Glomerular visceral epithelial cell (primary cell): ENCODE results near the gene POLR2F.

Source experiments
- DNase-seq: peaks from one replicate; pipeline ENCODE4 v3.0.0-alpha.2; 2016; ENCODE audit errors: extremely low spot score

The POLR2F gene

DNA sequence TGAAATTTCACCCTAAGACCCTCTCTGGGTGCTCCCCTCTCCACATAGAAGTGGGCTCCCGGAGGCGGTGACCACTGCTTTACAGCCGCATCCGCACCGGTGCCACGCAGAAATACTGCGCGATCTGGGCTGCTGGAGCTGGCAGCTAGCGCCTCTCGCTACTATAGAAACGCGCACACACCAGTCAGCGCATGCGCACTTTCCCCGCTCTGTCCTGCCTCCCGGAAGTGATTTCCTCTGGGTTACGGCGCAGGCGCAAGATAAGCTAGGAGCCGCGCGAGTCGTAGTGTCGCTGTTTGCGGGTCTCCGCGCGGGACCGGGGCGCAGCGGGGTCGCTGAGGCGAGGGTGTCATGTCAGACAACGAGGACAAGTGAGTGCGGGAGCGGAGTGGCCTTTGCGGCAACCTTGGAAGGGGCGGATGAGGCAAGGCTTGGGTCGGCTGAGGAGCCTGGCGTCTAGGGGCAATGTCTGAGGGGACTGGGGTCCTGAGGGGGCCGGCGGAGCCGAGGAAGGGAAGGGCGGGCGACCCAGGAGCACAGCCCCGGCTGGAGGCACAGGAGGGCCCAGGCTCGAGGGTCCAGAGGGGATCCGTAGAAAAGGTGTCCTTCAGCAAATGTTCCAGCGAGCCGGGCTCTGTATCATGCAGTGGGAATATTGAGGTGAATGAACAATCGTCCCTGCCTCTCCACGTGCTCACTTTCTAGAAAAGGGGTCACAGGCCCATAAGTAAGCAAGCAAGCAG is at the start of gene POLR2F, which contains the start of gene C22orf23:
POLR2F (plus strand) TSS at position 263 of the 743 bp plus-strand sequence; CDS start at position 352, 89 bp downstream.
C22orf23 (minus strand) TSS at position 165 of the 743 bp plus-strand sequence. CDS start 452 bp downstream, outside the sequence.
- peak; percentile 93 for DNase-seq

DNA sequence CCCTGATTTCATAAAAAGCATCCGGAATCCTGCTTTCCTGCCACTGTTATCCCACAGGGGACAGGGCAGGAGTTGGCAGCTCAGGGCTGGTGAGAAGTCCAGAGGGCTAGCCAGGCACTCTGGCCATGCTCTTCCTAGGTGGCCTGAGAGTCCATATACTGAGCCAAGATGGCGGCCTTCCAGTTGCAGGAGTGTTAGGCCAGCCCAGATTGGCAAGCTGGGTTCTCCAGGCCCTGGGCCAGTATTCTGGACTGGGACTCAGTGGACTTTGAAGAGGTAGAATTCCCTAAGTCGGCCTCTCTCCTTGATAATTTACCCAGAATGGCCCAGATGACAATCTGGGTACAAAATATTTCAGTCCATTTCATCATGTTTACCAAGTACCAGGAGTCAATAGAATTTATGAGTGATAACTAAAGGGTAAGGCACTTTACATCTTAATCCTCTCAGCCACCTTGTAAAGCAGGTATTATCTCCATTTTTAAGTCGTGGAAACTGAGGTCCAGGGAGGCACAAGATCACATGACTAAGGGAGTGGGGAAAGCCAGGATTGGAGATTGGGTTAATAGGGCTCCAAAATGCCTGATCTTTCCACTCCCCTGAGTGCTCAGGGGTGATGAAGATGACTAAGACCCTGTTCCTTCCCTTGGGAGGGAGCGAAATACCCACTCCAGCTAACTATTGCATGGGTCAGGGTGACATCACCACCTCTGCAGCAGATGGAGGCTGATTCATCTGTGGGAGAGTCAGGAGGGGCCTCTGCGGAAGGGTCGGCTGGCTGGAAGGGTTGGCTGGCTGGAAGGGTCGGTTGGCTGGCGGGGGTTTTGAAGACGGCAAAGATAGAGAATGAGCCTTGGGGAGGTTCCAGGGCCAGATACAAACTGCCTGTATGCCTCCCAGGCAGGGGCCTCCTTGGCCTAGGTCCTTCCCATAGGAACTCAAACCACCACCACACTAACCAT is 48.6 kb upstream of the POLR2F start:
- DNase-seq: peak; percentile 94

DNA sequence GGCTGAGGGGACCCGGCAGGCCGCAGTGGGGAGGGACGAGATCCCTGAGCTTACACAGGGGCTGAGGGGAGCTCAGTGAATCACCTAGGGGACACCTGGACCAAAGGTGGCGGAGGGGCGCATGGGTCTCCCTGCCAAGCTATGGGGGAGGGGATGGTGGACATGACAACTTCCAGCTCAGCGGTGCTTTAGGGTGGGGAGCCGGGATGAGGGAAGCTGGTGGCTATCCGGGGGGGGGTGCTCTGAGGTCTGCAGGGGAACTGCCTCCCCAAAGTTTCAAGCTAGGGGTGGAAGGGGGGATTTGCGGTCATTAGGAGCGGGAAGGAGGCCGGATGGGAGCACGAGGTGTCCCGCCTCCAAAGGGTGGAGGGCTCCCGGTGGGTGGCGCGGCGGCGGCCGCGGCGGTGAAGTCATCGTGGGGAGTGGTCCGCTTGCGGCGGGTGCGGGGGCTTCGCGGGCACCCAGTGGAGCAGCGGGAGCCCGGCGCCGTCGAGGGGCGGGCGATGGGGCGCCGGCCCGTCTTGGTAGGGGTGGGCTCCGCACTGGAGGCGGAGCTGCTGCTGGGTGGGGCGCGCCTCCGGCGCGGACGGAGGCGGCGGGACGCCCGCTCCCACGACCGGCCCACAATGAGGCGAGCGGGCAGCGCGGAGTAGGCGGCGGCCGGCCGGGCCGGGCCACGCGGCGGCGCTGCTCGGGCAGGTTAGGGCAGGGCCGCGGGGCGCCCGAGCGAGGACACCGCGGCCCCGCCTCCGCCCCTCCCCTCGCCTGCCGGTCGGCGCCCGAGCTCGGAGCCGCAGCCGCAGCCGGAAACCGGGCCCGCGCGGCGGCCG is 47.8 kb upstream of the POLR2F start, which contains the start of gene MICALL1:
MICALL1 (plus strand) TSS at position 764 of the 830 bp plus-strand sequence. CDS start 126 bp downstream, outside the sequence.
- DNase-seq: peak; percentile 85

DNA sequence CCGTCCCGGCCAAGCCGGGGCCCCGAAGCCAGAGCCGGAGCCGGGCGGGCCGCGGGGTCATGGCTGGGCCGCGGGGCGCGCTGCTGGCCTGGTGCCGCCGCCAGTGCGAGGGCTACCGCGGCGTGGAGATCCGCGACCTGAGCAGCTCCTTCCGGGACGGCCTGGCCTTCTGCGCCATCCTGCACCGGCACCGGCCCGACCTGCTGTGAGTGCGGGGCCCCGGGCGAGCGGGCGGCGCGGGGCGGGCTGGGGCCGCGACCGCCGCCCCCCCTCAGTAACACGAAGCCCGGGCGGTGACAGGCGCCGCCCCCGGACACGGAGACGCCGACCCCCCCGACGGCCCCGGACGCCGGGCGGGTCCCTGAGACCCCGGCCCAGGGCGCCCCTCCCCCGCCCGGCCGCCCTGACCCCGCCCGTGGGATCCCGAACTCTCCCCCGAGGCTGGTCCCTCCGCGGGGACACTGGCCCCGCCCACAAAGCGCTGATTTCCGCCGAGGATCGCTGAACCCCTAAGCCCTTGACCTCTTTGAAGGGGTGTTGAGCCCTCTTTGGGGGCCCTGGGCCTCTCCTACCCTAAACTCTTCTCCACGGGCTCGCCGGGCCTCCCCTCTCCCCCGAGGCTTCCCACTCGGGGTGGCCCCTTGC is 47.0 kb upstream of the POLR2F start:
- no peak for DNase-seq

DNA sequence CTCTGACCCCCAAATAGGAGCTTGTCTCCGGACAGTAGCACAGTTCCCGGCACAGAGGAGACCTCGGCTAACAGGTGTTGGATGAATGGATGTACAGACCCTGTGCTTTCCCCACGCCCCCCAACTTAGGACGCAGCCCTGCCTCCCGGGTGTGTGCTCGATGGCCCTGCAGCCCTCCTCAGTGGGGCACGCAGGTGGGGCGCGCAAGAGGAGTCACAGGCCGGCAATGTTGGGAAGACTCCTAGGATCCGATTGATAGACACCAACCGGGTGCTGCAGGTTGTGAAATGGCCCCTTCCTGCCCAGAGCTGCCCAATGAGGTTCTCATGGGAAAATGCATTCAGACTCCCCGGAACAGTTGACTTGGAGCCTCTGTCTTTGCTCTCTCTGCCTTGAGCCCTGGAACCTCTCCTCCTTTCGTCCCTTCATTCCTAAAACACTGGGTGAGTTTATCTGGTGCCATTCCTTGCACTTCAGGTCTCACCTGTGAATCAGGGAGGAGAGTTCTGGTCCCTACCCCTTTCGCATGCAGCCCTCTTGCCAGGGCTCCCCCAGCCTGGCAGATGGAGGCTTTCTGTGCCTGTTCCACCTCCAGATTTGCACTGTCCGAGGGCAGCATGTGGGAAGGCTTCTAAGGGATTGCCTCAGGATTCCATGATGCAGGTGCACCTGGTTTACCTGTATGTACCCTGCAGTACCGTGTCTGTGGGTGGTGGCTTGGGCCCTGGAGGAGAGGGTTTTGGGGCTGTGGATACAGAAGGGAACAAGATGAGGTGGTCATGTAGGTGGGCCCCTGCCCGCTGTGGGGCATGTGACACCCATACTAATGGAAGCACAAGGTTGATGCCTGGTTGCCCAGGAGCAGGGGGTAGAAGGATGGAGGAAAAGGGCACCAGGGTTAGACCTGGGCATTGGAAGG is 46.2 kb upstream of the POLR2F start:
- DNase-seq: no peak

DNA sequence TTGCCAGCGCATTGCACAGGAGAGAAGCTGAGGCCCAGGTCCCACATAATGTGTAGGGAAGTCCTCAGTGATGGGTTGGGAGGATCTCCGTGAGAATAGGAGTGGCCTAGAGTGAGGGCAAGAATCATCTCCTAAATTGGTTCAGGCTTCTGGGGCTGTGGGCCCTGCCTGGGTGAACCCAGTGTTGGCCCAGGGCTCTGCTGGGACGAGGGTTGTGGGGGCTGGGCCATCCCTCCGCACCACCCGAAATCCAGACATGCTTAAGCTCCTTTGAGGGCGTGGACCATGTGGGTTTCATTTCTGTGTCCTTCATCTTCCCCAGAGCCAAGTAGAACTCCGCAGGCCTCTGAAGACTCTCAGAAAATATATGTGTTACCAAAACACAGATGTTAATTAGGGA is 43.7 kb upstream of the POLR2F start:
- DNase-seq: no peak

DNA sequence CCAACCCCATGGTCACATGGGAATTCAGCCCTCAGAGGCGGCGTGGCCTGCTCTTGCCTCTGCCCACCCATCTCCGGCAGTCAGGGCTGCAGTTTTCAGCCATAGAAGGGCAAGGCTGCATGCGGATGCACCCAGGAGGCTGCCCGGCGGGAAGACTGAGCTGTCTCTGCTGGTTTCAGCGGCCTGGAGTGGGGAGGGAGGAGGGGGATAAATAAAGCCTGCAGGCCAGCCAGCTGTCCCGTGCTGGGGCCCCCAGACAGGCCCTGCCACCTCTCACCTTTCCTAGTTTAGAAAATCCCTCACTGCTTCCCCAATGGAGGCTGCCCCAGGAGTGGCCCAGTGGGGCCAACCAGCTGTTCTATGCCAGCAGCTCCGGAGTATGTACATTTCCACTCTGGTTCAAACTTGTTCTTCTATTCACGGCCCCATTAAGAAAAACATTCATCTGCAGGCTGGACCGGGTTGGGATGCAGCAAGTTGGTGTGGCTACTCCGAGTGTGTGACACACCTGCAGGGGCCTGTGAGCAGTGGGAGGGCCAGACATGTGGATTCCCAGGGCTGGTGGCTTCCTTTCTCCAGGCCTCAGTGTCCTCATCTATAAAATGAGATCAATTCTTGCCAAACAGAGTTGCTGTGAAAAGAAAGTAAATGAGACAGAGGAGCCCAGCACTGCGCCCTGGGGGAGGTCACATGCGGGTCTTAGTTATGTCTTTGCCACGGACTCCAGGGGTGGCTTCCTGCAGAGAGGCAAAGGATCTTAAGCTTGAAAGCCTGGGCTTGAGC is 42.4 kb upstream of the POLR2F start:
- DNase-seq: no peak

DNA sequence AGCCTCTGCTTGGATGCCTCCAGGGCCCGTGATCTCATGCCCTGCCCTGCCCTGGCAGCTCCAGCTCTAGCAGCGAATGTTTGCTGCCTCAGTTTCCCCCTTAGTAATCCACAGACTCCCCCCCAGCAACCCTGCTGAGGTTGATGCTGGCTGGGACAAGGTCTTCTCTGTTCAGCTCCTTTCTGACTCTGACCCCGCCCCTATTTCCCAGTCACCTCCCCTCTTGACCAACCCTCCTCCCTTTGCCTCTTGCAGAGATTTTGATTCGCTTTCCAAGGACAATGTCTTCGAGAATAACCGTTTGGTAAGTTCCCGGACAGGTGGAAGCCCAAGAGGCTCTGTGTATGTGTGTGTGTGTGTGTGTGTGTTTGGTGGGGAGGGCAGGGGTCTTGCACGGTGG is 41.8 kb upstream of the POLR2F start:
- DNase-seq: no peak

DNA sequence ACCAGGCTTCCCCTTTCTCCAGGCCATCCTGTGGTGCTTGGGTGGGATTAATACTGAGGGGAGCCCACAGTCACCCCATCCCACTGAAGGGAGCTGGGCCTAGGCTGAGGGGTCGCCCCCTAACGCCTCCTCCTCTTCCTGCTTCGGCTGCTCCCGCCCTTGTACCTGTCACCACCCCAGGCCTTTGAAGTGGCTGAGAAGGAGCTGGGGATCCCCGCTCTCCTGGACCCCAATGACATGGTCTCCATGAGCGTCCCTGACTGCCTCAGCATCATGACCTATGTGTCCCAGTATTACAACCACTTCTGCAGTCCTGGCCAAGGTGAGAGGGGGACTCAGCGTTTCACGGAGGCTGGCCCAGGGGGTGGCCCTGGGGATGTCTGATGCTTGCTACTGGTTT is 41.3 kb upstream of the POLR2F start:
- DNase-seq: no peak

DNA sequence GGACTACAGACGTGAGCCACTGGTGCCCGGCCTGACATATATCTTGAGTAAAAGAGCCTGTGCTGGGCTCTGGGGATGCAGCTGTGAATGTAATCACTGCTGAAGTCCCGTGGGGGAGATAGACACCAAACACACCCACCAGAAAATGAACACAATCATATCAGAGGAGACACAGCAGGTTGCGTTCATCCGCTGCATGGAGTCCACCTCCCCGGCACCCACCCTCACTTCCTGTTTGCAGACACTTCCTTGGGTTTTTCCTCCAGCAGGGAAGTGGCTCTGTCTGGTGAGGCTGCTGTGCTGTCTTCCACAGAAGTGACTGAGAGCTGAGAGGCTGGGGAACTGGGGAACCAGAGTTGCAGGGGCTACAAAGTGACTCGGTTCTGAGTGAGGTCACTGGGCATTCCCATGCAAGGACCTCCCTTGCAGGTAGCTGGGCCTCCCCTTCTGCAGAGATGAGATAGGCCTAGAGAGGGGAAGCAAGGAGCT is 40.2 kb upstream of the POLR2F start:
- no peak for DNase-seq

DNA sequence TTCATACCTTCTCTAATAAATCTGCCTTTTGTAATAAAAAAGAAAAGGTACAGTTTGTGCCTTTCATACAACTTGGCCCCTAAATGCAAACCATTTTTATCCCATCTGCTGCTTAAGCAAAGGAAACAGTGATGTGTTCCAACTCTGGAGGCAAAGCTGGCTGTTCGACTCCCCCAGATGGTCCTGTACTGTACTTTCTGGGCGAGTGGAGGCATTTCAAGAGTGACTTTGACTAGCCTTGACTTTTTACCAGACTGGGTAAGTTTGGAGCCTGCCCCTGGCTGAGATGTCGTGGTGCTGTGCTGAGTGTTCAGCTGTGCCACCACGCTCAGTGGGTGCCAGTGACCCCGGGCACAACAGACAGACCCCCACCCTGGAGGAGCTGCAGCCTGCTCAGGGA is 37.2 kb upstream of the POLR2F start:
- DNase-seq: no peak

DNA sequence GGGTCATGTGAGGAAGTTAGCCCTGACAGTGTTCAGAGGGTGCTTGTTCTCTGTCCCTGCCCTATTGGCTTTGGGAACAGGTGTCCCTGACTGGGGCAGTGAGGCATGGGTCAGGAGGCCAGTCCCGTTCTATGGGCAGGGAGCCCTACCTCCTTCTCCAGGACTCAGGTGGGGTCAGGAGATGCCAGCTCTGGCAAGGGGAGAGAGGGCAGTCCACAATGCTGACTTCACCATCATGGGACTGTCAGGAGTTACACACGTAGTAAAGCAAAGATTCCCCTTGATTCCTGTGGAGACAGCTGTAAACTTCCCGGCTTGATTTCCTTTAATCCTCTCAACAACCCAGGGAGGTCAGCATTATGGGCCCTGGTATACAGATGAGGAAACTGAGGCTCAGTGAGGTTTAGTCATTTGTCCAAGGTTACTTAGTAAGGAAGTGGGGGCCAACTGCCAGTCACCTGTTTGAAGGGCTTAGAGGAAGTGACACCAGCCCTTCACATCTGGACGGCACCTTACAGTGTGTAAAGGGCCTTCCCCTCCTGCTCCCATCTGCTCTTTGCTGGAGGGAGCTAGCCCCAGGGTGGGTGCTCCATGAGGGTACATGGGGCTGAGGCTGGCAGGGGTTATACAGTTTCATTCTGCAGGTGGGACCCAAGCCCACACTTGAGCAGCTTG is 35.5 kb upstream of the POLR2F start:
- no peak for DNase-seq

DNA sequence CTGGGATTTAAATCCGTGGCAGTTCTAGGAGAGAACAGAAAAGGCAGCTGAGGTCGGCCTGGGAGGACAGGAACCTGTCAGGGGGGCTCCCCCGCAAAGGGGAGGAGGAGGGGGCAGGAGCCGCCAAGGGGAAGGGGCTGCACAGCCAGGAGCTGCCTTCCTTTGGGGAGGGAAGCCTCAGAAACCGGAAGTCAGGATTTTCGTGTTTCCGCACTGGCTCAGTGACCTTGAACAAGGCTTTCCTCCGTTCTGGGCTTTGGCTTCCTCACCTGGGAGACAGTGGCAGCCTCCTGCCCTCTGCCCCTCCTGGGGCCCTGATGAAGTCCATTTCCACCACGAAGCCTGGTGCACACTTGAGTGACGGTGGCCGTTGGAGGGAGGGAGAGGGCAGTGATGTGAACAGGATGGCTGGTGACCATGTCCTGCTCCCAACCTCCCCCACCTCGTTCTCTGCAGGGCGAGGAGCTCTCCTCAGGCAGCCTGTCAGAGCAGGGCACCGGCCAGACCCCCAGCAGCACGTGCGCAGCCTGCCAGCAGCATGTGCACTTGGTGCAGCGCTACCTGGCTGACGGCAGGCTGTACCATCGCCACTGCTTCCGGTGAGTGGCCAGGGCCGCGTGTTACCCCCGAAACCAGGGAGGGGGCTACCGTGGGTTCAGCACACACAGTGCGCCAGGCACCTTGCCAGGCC is 34.8 kb upstream of the POLR2F start:
- DNase-seq: no peak

DNA sequence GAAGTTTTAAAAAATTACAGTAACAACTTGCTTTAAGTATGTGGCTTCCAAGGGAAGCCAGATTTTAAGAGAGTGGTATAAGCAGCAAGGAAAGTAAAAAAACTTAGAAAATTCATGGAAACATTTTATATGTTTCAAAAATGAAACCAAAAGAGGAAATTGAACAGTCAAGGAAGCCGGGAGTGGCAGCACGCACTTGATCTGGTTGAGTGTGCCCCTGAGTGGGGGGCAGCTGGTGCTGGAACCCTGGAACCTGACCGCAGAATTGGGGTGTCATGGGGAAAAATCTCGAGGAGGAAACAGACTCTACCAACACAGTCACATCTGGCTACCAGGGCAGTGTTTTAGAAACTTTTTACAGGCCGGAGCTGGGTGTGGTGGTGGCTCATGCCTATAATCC is 33.4 kb upstream of the POLR2F start:
- no peak for DNase-seq

DNA sequence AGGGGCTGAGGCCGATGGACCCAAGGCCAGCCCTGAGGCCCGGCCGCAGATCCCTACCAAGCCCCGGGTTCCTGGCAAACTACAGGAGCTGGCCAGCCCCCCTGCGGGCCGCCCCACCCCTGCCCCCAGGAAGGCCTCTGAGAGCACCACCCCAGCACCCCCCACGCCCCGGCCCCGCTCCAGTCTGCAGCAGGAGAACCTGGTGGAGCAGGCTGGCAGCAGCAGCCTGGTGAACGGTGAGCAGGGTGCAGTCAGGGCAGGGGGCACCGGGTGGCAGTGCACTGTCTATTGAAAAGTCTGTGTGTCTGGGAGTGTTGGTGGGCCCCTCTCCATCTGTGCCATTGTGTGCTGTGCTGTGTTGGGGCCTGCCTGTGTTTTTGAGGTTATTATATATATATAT is 31.3 kb upstream of the POLR2F start:
- DNase-seq: no peak

DNA sequence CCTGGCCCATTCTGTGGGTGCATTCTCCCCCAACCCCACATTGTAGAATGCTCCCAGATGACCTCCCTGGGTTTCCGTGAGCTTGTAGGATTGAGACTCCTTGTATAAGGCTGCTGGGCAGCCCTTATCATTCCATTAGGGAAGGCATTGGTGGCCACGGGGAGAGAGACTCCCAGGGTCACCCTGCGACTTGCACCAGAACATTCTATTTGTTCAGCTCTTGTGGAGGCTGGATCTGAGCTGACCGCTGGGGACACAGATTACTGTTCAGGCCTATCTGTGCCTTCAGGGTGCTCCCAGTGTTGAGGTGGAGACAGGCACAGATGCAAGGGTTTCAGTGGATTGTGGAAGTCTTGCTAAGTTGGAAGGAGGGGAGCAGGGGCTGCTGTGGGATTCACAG is 29.6 kb upstream of the POLR2F start:
- no peak for DNase-seq

DNA sequence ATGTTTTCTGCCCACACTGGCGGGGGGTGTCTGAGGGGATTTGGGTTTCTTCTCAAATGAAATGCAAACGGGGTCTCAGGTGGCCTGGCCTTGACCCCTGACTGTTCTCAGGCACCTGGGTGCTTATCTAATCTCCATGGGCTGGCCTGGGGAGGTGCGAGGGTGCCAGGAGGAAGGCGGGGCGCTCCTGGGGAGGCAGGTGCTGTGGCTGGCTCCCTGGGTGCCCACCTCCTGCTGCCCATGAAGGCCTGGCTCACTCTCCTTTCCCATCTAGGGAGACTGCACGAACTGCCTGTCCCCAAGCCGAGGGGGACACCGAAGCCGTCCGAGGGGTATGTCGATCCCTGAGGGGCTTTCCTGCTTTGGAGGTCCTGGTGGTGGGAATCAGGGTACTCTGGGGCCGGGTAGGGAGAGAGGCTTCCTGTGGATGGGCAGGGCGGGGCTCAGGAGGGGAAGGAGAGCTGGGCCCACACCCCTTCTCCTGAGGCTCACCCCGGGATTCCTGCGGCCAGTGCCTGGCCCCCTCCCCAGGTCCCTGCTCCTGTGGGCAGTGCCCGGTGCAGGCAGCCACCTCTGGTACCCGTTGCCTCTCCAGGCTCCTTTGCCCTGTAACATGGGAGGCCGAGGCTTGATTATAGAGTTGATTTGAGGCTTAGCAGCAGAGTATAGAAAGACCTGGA is 29.0 kb upstream of the POLR2F start:
- no peak for DNase-seq
